Activated effector memory CD4-positive, alpha-beta T cell treated with Interleukin-2 at 50 U/mL for 16 hours (primary cell): ENCODE measurements around the gene SBF1.

ENCODE experiments used
- DNase-seq: peaks from one replicate; pipeline ENCODE4 v3.0.0-alpha.2; 2020

The SBF1 gene

GRCh38 chr22:50483977-50484853 is 9.4 kb upstream of the SBF1 start:
- no peak for DNase-seq

DNA sequence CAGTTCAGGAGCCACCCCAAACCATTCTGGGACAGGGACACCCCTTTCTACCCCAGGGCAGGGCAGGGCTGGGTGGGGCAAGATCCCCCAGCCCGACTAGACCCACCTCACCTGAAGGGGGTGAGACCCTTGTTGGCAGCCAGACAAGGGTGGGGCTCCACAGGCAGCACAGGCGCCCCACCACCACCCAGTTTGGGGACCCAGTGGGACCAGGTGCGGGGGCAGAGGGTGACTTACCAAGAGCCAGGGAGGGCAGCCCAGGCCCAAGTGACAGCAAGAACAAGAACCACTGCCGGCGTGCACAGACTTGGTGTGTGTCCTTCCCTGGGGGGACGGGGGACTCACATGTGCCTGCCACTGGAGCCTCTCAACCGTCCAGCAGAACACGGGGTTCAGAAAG is 8.7 kb upstream of the SBF1 start:
- no peak for DNase-seq

DNA sequence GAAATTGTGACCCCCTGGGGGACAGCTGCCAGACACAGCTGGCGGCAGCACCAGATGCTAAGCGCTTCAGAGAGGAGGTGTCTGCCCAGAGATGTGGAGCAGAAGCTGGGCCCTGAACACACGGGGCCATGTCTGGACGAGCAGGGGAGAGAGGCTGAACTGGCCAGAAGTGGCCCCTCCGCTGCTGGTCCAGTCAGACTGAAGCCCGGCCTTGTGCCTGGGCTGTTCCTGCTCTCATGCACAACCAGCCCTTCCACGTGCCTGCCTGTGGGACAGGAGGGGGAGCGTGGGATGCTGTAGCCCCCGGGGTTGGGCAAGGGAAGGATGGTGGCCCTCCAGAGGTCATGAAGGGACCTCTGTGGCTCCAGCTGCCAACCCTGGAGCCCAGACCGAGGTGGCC is 8.3 kb upstream of the SBF1 start:
- no peak for DNase-seq

GRCh38 chr22:50482107-50483074 is 7.6 kb upstream of the SBF1 start:
- no peak for DNase-seq

GRCh38 chr22:50481440-50482106 is 6.7 kb upstream of the SBF1 start, which contains the start of gene ADM2:
Gene ADM2, plus strand, starts transcription at chr22:50481543. Its CDS starts 305 bp downstream, at chr22:50481848.
- peak; percentile 63 for DNase-seq

GRCh38 chr22:50481045-50481439 is 6.2 kb upstream of the SBF1 start:
- no peak for DNase-seq

DNA sequence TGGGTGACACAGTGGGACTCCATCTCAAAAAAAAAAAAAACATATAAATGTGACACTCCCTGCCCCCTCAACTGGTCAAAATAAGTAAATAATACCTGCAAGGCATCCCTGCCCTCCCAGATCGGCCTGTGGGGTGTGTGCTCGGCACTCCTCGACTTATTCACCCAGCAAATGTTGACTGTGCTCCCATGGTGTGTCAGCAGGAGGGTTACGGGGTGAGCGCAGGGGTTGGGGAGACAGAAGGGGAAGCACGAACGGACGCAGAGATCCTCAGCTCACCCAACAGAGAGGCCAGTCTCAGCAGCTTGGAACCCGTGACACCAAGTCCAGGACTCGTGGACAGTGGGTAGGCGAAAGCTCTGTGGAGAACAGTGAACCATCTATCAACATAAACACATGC is 4.9 kb upstream of the SBF1 start:
- no peak for DNase-seq

DNA sequence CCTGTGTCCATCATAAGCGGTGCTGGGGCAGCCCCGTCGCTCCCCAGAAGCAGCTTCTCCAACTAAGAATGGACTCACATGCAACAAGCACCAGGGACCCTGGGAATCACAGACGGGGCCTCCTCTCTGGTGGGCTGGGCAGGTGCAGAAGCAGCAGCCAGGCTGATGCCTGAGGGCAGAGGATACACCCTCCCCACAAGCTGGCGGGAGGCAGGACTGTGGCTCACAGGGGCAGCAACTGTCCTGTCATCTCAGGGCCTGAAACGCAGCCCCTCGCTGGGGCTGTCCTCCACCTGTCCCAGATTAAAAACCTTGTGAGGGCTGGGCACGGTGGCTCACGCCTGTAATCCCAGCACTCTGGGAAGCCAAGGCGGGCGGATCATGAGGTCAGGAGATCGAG is 3.1 kb upstream of the SBF1 start:
- no peak for DNase-seq

DNA sequence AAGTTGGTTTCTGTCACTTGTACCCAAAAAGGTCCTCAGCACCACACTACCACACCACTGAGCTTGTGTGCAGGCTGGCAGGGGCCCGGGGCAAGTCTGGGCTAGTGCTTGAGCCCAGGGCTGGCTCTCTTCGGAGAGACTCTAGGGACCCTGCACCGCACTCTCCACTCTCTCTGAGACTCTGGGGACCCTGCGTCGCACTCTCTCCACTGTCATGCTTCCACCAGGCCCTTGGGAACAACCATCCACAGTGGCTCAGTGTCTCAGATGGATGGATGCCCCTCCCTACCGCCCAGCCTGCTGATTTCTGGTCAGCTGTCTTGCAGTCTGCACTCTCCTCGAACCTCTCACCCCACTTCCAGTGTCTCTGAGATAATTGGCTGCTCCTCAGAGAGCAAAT is 2.0 kb upstream of the SBF1 start:
- DNase-seq: no peak

GRCh38 chr22:50475652-50476002 is 792 bp upstream of the SBF1 start:
- DNase-seq: no peak

- no peak for DNase-seq
These were observed 772 bp downstream of the SBF1 start for GRCh38 chr22:50473855-50474671.

- peak; percentile 37 for DNase-seq
These were observed 1.7 kb downstream of the SBF1 start for GRCh38 chr22:50473088-50473487.

DNA sequence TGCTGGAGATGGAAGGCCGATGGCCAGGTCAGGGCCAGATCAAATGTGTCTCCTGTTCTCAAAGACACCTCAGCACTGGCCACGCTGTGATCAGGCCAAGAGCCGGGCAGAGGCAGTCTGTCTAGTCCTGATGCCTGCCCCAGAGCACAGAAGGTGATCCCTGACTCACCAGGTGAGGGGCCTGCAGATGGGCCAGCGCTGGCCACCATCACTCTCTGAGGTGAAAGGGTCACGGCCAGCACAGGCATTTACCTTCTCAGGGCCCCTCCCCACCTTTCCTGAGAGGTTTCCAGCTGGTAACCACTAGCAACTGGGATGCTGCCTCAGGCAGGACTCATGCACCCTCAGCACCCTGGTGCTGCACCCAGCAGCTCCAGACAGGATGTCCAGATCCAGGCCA is 2.9 kb downstream of the SBF1 start:
- DNase-seq: no peak

GRCh38 chr22:50471197-50471847 is 3.5 kb downstream of the SBF1 start:
- no peak for DNase-seq

DNA sequence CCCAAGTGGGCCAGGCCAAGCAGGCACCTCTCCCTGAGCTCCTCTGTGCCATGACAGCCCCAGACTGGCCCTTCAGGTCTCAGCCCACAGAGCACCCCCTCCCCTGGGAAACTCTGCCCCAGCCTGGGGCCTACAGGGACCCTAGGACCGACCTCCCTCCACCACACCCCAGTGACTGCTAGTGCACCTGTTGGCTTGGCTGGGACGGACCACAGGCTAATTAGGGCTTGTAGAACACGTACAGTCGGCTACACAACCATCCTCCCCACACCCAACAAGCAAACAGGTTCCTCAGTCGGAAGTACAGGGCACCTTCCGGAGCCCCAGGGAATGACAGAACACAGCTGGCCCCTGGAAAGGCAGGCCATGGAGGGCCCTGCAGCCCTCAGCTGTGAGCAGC is 4.3 kb downstream of the SBF1 start:
- DNase-seq: no peak

- DNase-seq: peak; percentile 99
These were observed 5.2 kb downstream of the SBF1 start for GRCh38 chr22:50469377-50470305.

DNA sequence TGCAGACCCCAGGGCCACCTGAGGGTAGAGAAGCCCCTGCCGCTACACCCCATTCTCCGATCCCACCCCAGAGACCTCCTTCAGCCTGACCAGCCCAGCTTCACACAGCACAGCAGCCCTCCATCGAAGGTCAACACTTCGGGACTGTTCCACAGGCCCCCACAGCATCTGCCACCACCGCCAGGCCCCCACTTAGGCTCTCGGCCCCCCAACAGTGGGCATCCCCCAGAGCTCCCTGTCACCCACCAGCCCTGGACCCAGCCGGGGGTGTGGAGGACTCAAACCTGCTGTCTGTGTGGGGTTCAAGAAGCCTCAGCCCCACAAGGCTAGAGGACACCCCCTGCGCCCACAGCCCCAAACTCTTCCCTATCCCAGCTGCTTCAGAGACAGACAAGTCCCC is 6.2 kb downstream of the SBF1 start:
- no peak for DNase-seq

DNA sequence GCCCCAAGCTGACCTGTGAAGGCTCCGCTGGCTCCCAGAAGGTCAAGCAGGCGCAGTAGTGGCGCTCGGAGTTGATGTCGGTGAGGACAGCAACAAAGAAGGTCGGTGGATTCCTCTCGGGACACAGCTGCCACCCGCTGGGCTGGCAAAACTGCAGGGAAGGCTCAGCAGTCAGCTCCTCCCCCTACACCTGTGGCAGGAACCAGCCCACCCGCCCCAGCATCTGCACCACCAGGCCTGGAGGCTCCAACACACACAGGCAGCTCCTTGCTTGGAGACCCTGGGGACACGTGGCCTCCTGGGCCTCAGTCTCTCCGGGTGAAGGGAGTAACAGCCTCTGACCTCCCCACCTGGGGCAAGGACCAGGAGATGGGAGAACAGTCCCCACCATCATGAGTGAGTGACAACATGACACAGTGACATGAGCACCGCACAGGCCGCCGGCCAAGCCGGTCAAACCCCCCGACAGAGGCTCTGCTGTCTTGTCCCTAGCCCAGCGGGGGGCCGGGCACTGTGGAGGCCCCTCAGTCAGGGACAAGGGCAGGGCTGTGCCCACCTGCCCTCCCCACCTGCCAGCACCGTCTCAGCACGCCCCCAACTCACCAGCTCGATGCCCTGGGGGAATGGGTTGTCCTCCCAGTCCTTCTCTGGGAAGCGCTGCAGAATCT is 6.9 kb downstream of the SBF1 start:
- no peak for DNase-seq

DNA sequence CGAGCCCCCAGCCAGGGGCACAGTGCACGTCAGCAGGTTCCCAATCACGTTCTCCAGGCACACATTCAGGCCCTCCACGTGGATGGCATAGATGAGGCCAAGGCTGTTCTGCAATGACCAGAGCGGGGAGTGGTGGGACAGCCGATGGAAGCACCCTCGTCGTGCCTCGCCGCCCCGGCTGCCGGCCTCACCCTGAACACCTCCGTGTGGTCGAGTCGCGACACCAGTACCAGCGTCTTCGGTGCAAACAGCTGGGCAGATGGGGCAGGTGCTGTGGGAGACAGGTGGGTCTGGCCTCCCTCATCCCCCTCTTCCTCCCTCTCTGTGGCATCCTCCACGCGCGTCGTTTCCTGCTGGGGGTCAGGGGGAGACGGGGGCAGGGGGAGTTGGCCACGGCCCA is 7.5 kb downstream of the SBF1 start:
- DNase-seq: no peak
